HG02763 (cell line): Measurements from ENCODE around the gene CELF2.
A peak's percentile ranks its signal among the peaks of the same experiment; 100 is the strongest.
"Not testable (repeated sequence)": the region's sequence is repeated elsewhere in the genome, so short reads cannot be mapped to it uniquely, and the experiment has no call there.

Experiments
- ATAC-seq: cut with Tn5 transposase; IDR thresholded peaks from one replicate; pipeline ENCODE4 v1.9.1; 2021; ENCODE audit warnings: mild to moderate bottlenecking, moderate library complexity; ENCODE audit not compliant: unreplicated experiment

The CELF2 gene

DNA sequence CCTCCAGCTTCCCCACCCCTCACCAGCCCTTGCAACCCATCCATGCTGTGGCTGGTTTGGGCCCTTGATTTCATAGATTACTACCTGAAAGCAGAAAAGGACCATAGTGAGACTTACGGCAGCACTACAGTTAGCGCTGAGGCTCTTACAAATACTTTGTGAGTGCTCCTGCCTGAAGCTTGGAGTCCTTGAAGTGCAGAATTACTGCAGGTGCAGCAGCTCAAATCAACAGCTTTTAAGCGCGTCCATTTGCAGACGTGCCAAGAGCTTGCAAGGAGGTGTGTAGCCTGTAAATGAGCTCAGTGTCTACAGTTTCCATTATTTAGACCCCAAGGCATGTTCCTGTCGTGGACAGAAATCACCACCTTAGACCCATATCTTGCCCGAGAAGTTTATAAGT, 103.0 kb downstream of the CELF2 start:
- no peak for ATAC-seq

DNA sequence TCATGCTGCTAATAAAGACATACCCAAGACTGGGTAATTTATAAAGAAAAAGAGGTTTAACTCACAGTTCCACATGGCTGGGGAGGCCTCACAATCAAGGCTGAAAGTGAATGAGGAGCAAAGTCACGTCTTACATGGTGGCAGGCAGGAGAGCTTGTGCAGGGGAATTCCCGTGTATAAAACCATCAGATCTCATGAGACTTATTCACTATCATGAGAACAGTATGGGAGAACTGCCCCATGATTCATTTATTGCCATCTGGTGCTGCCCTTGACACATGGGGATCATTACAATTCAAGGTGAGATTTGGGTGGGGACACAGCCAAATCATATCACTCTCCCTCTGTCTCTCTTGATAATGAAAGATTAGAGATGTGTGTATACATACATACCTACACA, 106.2 kb downstream of the CELF2 start:
- ATAC-seq, result not testable (repeated sequence)

DNA sequence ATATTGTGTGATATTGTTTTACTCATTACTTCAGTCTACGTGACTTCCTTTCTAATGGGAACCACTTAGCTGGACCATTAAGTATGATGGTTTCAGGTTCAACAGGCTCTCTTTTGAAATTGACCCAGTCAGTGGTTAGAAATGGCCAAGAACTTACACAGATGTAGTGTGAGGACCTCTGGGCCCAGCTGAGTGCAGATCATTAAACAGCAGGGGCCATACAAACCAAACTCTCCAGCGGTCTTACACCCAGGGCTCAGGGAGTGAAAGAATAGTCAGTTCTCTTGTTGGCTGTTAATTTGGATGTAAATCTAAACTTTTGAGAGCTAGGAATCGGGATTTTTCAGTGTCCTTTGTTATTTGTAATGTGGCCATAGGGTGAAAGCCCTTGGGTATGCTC, 107.3 kb downstream of the CELF2 start:
- no peak for ATAC-seq

DNA sequence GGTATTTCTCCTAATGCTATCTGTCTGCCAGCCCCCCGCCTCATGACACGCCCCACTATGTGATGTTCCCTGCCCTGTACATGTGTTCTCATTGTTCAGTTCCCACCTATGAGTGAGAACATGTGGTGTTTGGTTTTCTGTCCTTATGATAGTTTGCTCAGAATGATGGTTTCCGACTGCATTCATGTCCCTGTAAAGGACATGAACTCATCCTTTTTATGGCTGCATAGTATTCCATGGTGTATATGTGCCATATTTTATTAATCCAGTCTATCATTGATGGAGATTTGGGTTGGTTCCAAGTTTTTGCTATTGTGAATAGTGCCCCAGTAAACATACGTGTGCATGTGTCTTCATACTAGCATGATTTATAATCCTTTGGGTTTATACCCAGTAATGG, 109.3 kb downstream of the CELF2 start:
- ATAC-seq, result not testable (repeated sequence)

DNA sequence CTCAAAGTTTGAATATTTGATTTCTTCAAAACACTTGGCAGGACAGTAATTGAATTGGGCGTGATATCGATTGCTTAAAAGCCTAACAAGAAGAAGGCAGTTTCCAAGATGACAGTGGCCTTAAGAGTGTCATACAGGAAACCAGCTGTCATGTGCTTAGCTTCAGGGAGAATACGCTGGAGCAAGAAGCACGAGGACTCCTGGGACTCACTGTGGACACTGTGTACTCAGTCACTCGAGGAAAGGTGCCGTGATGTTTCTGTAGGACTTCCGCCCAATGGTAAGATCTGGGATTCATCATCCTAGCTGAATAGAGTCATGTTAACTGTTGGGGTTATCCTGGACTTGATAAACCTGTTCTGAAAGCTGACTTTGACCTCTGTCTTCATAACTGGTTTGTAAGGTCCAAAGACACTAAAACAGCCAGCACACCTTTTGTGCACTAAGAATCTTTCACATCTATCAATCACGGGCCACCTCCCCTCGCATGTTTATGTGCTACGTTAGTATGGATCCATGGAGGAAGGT, 113.5 kb downstream of the CELF2 start:
- no peak for ATAC-seq

DNA sequence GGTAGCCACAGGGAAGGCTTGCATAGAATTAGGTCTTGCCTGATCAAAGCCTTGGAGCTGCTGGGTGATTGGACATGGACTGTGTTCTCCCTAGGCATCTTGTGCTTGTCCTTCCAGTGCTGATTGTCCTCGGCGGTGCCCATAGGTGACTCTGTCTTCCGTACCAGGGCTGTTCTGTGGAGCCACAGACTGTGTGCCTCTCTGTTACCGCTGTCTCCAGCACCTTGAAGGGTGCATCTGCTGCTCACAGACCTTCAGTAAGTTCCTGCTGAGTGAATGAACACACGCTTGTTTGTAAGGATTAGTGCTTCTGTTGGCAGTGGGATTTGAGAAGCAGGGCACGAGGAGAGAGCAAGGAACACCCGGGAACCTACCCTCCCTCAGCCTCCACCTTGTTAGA, 116.7 kb downstream of the CELF2 start:
- no peak for ATAC-seq

DNA sequence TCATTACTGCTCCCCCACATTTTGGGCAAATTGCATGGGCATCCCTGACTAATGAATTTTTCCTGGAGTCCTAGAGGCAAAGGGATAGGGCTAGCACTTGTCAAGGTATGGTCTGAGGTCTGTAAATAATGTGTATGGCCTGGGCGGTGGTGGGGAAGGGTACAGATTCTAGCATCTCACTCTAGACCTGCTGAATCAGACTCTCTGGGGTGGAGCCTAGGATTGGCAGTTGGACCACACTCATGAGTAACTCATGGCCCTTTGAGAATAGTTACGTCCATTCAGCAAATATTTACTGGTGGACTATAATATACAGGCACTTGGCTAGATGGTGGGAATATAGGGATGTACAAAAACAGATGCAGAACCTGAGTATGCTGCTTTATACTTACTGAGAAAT, 118.0 kb downstream of the CELF2 start:
- ATAC-seq, result no peak

DNA sequence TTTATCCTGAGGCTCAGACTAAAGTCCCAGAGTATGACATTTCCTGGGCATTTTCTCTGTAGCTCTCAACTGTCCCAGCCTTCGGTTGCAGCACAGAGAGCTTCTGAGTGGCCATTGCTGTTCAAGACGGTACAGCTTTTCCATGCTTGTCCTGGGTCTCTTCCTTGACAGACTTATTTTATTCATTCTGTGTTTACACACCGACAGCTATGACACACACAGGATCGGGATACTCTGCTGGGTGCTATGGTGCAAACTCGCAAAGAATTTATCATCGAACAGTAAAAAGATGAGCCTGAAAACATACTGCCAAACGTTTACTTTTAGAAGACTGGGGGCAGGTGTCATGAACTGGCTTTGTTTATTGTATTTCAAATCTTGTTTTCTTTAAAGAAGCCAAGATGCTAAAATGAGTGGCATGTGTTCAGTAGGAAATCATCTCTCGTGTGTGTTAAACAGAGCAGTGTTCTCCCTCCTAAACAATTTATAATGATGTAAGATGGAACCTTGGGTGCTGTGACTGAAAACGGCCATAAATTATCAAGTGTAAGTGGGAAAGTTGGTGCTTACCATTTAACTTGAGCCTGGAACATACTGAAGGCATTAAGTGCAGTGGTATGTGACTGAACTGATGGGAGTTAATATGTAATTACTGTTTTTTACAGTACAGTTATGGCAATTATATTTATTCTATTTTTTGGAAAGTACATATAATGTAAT, 120.8 kb downstream of the CELF2 start:
- no peak for ATAC-seq

DNA sequence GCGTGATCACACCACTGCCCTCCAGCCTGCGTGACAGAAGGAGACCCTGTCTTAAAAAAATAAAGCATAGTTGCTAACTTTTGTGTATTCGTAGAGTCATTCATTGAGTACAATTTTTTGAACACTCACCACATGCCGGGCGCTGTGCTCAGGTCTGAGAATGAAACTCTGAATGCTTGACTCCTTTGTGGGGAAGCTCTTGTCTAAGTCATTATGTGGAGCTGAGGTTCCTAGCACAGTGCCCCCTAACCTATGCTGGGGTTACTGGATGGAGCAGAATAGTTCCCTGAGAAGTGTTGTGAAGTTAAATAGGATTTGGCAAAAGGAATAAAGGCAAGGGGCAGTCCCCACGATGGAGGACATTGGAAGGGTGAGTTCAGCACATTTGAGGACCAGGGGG, 123.3 kb downstream of the CELF2 start:
- no peak for ATAC-seq

DNA sequence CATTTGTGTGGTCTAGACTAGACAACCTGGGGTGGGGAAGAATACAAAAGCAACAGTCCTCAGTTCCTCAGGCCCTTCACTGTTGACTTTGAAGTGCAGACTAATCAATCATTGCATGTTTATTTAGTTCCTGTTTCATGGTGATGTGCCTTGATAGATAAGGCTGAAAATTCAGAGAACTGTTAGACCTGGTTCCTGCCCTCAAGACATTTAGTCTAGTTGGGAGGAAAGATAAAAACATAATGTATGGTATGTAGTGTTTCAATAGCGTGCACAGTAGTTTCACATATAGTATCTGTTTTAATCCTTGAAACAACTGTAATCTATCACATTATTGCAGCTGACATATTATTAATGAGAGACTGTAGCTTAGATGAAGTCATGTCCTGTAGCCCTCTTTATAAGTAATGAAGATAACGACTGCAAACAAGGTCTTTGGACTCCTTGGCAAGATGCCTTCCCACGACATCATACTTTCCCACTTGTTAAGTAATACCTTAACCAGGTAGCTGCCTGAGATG, 124.0 kb downstream of the CELF2 start:
- no peak for ATAC-seq

DNA sequence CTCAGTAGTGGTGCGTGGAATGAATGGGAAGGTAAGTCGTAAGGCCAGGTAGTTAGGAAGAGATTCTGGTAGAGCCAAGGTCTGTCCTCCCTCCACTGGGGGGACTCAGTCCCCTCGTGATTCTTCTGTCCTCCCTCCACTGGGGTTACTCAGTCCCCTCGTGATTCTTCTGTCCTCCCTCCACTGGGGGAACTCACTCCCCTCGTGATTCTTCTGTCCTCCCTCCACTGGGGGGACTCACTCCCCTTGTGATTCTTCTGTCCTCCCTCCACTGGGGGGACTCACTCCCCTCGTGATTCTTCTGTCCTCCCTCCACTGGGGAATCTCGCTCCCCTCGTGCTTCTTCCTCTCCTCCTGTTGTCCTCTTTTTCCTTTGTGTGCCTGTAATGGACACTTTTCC, 125.1 kb downstream of the CELF2 start:
- ATAC-seq, result no peak

DNA sequence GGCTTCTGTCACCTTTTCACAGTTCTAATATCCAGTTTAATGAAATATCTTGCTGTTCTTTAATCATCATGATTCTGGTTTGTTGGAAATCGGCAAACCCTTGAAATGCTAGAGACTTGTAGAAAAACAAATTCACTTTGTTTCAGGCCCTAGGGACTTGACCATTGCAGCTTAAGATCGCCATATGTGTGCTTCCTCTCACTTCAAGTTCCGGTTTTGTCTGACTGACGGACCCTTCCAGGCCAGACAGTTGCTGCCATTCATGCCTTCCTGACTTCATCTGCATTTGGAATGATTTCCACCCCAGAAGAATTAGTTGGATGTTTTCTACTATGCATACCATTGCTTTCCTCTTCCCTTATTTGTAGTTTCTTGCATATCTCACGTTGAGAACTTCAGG, 125.6 kb downstream of the CELF2 start:
- ATAC-seq, result no peak

DNA sequence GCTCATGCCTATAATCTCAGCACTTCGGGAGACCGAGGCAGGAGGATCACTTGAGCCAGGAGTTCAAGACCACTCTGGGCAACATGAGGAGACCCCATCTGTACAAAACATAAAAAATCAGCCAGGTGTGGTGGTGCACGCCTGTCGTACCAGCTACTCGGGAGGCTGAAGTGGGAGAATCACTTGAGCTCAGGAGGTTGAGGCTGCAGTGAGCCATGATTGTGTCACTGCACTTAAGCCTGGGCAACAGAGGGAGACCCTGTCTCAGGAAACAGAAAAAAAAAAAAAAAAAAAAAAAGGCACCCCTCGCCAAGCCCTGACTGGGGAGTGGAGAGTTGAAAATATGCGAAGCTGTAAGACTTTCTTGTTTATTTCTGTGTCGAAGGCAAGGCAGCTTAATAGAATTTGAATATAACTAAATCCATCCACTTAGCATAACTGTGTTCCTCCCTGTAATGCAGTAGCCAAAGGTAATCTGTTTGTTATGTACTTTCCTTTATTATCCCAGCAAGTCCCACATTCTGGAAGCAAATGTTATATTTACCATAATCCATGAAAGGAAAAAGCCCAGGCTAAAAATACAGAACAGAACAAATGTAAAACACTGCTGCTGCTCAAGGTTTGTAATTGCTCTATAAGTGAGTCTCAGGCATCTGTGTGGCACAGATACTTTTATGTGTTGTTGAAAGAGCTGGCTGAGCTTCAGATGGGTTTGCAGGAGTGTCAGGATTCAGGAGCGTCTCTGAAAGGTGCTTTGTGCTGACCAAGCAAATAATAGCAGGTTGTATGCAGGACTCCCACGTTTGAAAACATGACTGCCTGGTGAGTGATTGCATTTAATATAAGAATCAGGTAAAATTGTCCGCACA, 127.2 kb downstream of the CELF2 start:
- ATAC-seq, result peak; percentile 17

DNA sequence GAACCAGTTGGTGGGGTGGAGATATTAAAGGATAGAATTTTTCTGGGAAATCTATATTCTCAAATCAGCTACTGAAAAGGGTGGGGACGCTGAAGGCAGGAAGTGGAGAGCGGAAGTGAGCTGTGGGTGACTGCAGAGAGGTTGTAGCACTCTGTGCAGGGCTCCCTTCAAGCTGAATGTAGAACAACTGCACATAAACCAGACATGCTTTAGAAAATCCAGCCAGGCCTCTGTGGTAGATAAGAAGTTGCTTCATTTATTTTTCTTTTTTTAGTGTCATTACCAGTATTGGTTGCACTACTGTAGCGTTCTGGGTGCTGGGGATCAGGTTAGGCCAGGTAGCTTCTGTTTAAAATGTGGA, 127.8 kb downstream of the CELF2 start:
- ATAC-seq, result peak; percentile 83

DNA sequence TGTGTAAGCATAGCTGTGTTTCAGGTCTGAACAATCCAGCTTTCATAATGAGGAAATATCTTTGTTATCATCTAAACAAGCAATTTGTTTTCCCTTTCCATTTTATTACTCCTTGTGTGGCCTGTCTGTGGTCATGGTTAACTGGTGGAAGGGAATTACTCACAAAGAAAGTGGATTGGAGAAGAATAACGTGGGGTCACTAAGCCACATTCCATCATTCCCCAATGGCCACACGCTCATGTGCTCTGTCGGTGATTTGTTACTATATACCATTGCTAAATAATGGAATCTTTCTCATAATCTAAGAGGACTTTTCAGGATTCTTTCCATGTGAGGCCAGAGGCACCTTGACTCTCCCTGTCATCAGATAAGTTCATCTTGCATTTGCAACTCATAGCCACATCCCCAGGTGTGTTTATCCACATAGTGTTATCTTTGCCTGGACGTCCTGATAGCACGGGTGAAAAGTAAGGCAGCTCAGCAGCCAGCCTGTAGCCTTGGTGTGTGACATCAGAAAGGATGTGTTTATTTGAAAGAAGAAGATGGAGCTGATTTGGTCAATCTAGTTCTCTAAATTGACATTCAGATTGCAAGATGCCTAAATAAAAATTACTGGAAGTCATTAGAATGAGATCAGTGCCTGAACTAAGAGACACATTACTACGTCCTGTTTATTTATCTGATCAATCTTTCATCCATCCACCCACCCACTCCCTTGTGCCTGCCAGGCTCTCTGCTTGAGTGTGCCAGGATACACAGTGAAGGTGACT, 128.9 kb downstream of the CELF2 start:
- ATAC-seq, result no peak

DNA sequence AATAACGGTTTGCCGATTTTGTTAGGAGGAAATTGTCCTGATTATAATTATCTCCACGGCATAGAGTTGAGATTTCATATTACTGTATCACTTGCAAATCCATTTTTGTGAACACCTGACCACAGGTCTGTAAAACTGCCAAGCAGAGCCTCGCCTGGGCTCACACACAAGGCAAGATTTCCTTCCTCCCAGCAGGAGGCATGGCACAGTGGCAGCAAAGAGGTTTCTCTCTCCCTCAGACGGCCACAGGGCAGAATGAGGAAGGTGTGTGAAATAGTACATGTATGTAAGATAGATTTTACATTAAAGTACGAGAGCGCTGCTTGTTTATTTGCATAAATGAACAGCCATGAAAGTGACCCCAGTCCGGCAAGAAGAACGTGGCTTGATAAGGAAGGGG, 130.1 kb downstream of the CELF2 start:
- ATAC-seq, result no peak

DNA sequence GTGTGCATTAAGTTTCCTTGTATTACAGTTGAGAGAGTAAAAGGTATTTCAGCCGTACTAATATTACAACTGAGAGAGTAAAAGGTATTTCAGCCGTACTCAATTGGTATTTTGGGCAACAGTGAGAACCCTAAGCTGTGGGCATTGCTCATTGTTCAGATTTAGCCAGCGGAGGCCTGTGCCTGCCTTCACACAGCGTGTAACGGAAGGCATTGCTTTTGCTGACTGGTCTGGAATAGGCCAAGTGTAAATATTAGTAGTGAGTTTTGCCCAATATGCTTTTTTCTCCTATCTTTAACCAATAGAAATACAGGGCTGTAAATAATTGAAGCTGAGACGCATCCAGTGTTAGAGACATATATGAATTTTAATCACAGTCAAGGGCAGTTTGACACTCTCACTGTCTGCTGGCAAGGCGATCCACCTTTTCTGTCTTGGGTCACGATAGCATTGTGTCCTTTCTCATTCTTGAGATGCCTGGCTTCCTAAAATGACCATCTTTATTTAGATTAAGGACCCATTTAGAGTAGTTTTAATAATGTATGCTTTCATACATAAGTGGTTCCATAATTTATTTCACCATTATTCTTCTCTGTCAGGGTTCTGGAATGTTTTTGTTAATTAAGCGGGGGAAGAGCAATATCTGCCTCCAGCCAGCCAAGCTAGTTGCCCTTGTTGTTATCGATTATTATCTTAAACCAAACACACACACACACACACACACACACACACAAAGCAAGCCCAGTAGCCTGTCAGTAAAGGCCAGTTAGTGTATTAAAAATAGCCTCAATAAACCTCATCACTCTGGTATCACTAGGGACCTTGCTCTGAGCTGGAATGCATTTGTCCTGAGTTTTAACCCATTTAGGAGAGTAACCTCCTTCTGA, 130.7 kb downstream of the CELF2 start:
- no peak for ATAC-seq

DNA sequence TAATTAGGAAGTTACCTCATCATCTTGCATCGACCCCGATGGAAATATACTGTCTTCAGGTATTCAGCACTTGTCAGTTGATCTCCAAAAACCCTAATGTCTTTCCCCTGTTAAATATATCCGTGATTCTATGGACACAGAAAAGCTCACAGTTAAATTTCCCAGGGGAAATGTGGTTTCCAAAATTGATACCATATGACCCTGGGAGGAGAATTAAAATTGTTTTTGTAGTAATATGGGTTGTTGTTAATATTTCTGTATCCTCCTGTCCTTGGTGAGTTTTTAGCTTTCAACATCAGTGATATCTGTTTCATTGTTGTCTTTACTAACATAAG, 132.1 kb downstream of the CELF2 start:
- no peak for ATAC-seq

DNA sequence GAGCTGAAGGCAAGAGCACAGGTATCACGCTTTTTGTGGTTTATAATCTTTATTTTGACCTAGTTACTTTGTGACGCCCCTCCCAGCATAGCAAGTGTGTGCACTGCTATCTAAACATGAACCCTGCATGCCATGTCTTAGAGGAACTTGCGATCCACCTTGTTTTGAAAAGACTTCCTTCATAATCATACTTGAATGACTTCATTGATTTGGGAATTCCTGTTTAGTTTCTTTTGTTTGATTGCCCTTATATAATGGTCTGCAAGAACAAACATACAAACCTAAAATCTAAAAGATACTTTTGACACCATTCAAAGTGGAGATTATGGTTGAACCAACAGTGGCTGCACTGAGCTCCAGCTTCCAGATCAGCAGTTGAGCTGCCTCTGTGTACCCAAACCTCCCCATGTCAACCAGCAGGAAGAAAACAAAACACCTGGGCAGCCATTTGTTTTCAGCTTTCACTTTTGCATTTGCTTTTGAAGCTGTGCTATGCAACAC, 132.6 kb downstream of the CELF2 start:
- no peak for ATAC-seq

DNA sequence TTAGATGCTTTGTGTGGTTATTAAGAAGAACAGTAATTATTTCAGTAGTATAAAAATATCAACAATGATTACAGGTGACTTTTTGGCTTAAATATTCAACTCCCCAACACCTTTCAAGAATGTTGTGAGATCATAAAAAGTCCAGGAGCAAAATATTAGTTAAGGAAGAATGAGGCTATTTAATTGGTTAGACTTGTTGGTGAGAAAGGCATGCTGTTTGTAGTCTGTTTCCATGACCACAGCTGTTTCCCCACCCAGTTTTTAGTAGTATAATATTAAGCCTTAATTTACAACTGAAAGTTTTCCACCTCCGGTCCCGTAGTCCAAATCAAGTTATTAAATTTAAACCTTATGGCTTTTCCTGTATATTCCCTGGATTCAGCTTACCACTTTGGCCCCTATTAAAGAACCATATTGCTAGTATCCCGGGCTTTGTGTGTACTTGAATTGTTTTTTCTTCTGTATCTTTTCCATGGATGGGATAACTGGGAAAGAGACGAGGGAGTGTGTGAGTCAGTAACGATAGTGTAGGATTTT, 133.3 kb downstream of the CELF2 start:
- ATAC-seq, result no peak
